AML-193 (cell line): ENCODE results near the gene THSD4.
"Not testable (repeated sequence)": the region's sequence is repeated elsewhere in the genome, so short reads cannot be mapped to it uniquely, and the experiment has no call there.

ENCODE experiments used
- DNase-seq, 2 experiments: peaks; one replicate each; lab custom pipeline; 2025; lab: John Stamatoyannopoulos, UW

The THSD4 gene

DNA sequence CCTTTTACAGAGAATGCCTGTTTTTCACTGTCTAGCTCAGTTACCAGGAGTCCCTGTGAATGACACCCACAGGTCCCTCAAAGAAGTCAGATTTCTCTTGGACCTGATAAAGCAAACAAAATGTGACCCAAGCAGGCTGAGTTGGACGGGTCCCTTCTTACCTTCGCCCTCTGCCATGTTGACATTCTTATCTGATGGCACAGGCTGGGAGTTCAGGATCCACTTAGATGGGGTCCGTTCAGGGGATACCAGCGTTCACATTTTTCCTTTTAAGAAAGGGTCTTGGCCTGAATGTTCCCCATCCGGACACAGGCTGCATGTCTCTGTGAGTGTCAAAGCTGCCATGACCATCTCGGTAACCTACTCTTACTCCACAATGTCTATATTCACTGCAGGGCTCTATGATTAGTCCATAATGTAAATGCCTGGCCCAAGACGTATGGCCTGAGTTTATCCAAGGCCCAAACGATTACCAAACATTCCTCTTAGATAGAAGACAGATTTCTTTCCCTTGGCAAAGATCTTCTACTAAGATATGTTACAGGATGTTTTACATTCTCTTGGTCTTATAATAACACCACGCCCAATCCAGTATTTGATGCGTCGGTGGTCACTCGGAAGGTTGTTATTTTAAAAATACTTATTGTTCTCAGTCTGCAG, 179.1 kb downstream of the THSD4 start:
- DNase-seq: no peak

DNA sequence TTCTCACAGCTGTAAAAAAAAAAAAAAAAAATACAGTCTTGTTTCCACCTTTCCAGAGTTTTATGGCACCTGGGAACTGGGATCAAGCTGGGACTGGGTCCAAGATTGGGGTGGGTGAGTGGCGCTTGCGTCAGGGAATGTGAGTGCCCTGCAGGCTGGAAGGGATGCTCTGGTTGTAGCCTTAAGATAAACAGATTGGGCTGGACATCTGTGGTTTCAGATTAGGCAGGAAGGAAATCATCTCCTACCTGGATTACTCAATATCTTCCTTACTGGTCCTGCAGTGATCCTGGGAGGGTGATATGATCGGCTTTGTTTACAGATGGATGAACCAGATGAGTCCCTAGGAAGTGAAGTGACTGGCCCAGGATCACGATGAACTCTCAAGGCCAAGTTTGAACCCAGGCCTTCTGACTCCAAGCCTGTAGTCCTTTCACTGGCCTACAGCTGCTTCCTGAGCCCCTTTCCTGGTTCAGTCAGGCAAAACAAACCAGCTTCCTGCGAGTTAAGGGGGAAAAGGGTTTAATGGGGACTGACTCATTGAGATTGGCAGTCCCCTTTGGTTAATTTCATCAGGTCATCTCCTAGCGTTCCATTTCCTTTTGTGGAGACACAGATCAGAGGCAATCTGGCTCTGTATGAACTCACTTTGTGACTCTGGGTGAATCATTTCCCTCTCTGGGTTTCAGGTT, 179.8 kb downstream of the THSD4 start:
- DNase-seq: no peak

DNA sequence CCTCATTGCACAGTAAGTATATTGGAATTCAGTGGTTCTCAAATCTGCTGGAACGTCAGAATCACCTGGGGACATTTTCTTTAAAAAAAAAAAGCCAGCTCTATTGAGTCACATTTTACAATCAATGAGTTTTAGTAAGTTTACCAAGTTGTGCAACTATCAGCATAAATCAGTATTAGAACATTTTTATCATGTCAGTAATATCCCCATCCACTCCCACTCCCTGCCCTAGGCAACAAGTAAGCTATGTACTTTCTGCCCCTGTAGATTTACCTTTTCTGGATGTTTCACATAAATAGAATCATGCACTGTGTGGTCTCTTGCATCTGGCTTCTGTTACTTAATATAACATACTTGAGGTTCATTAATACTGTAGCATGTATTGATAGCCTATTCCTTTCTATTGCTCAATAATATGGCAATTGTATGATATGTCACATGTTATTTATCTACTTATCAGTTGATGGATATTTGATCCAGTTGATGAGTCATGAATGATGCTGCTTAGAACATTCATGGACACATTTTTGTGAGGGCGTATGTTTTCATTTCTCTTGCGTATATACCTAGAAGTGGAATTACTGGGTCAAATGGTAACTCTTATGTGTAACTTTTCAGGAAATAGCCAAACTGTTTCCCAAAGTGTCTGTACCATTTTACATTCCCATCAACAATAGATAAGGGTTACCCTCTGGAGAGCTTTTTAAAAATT, 180.5 kb downstream of the THSD4 start:
- DNase-seq: no peak

DNA sequence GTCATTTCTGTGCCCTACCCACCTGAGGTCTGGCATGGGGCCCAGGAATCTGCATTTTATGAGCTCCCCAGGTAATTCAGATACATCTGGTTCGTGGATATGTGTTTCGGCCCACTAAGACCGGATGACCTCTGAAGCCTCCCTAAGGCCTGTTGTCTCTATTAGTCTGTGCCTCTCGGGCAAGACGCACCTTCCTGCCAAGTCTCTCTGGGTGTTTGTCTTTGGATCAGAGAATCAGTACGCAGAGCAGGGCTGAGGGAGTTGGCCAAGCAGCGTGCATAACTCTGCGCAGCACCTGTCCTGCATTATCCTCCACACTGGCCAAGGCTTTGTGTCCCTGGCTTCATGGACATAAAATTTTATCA, 181.0 kb downstream of the THSD4 start:
- no peak for DNase-seq

DNA sequence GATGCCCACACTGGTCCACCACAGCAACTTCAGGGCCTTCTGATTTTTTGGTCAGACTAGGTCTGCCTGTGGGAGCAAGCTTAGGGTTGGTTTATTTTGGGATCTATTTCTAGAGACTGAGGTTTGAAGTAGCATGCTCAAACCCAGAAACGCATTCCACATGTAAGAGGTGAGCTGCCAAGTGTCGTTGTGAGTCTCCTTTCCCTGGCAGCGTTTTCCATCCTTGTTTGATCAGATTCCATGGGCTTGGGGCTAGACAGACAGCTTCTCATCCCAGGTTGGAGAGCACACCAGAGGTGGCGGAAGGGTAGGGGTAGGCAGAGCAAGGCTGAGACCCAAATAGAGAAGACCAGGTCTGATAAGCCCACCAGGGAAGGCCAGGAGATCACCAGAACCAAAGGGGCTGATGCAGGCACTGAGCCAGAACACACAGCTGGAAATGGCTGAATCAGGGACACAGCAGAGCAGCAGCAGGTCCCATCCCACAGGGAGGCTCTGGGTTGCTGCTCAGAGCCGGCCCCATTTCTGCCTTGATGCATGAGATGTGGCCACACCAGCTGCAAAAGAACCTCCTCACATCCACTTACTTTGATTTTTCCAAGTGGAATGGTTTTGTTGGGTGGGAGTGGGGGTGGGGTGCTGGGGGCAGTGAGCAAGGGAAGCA, 186.8 kb downstream of the THSD4 start:
- no peak for DNase-seq

DNA sequence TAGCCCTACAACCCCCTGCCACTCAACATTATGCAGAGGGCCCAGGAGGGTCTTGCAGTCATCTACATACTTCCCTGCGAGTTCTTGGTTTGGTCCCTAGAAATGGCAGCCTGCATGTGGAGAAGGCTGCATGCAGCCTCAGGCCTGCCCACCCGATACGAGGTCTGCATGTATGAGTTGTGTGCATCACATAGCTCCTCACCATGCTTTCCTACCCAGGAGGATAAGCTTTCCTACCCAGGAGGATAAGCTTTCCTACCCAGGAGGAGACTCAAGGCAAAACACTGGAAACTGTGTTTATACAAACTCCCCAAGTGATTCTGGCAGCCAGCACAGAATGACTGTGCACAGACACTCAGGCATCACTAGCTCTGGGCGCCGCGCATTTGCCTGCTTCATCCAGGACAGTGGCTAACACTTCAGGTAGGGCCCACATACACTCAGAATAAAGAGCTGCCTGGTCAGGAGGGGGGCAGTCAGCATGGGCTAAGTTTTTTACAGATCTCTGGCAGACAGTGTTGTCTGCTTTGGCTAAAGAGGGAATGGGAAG, 187.7 kb downstream of the THSD4 start:
- no peak for DNase-seq

DNA sequence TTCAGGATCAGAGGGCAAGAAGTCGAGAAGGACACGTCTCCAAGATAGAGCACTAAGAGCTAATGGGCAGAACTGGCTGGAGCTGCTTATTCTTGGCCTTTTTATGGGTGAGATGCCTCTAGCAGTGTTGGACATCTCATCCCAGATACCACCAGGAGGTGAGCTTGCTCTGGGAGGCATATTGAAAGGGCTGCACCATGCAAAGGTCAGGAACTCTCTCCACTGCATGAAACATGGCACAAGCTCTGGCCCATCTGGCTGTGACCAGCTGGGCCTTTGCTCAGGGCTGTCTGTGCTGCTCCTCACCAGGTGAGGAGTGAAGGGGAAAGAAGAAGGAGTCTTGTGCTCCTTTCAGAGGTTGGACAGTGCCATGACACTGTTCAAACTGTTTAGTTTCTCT, 188.7 kb downstream of the THSD4 start:
- DNase-seq: no peak

DNA sequence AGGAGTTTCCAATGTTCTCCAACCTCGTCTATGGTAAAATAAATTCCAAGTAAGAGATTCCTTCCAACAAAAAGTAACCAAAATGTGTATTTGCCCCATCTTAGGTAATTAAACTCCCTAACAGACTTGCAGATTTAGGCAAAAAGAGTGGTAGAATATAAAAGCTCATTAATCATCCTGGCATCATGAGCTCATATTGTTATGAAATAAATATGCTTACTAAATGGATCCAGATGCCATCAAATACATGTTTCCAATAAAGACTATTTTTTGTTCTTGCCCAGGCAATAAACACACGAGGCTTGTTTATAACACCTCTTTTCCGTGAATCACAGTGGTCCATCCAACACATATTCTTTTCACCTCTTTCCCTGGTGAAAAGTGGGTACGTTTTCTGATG, 189.4 kb downstream of the THSD4 start:
- DNase-seq: no peak

DNA sequence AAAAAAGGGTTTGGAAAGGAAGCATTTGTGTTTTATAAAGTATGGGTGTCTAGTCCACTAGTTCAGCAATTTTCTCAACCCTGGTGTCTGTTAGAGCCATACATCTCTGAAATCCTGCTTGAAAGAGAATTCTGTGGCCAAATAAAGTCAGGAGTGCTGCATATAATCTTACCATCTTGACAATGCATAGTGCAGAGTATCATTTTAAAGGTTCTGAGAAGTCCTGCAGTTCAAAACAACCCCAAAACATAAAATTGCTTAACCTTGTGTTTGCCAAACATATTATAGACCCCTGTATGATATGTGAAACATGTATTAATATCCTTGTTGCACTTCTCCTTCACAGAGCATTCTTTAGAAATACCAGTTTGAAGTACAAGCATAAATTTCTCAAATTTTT, 191.3 kb downstream of the THSD4 start:
- no peak for DNase-seq

DNA sequence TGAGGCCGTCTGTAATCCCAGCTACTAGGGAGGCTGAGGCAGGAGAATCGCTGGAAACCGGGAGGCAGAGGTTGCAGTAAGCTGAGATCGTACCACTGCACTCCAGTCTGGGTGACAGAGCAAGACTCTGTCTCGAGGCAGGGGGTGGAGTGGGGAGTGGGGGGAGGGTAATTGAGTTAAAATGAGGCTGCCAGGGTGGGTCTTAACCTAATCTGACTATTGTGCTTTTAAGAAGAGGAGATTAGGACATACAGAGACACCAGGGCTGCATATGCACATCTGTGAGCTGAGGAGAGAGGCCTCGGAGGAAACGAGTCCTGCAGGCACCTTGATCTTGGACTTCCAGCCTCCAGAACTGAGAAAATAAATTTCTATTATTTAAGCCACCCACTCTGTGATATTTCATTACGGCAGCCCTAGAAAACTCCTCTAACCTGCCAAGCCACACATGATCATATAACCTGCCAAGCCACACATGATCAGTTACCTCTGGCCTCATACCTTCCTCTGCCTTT, 197.0 kb downstream of the THSD4 start:
- no peak for DNase-seq

DNA sequence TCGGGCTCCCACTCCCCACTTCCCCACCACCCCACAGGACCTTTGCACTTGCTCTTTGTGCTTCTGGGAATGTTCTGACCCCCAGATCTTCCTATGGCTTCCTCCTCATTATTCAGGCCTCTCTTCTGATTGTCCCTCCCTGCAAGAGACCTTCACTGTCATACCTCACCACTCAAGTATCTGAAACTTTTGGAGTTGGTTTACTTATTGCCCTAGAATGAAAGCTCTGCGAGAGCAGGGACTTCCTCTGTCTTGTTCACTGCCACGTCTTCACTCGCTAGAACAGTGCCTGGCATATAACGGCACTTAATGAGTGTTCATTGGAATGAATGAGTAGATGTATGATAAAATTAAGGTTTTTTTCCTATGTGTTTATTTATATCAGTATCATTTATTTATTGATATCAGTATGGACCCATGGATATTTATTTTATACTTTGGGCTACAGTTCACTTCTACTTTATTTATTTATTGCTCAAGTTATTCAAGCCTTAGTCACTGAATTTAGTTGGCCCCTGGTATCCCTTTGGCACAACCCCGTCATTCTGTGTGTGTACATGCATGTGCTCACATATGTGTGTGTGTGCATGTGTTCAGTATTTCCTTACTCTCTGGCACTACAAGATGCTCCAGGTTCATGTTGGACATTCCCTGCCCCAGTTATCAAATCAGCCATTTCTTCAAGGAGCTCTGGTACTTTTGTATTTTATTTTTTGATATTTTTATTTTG, 197.6 kb downstream of the THSD4 start:
- no peak for DNase-seq

DNA sequence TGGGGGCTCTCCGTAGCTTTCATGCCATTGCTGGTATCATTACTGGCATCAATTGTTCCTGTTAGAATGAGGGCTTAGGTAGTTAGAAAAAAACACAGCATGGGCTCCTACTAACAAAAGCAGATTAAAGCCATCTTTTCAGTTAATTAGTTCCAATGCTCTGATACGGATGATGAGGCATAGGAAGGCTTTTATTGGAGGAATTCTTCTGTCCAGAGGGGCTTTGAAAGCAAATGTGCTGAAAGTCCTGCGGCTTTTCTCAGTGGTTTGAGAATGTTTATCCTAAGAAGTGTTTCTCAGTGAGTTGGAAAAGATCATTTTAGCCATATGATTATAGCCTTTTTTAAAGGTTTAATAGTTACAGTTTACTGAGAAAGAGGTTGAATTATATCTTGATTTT, 198.5 kb downstream of the THSD4 start:
- DNase-seq: no peak

DNA sequence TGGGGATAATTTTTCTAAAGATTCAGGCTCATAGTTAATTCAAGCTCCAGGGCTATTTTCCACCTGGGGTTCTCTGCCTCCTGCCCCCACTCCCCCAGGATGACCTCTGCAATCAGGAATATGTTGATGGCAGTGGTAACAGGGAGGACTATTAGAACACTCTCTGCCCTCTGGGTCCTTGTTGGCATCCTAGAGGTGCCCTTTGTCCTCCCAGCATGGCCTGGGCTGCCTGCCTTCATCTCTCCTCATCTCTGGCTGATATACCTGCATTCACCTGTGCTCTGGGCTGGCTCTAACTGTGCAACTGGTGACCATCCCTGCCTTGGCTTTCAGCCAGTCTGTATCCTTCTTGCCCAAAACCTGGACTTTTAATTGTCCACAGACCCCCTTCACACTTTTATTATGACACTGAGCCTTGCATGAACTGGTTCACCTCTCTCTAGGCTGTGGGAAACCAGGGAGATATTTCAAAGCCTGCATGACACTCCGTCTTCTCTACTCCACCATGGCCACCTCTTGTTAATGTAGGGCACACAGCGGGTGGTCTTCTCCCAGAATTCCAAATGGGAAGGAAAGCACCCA, 199.8 kb downstream of the THSD4 start:
- no peak for DNase-seq

DNA sequence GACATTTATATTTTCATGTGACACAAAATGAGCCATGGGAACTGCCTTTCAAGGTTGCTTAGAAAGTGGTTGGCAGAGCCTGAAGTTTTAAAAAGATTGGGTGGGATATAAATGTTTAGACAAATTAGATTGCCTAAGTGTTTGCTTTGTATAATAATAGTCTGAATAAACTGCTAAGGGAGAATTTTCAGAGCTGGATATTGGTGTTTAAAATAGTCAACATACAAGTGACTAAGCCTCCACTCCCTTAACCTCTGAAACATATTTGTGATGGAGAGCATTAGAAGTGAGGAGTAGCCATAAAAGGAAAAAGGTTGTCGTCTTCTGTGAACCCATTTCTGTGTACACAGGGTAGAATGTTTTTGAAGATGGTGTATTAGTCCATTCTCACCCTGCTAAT, 201.6 kb downstream of the THSD4 start:
- no peak for DNase-seq

DNA sequence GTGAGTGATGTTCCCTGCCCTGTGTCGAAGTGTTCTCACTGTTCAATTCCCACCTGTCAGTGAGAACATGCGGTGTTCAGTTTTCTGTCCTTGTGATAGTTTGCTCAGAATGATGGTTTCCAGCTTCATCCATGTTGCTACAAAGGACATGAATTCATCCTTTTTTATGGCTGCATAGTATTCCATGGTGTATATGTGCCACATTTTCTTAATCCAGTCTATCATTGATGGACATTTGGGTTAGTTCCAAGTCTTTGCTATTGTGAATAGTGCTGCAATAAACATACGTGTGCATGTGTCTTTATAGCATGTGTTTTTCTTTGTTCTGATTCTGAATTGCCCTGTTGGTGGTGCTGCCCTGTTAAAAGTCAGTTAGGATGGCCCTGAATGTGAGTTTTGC, 204.2 kb downstream of the THSD4 start:
- not testable (repeated sequence) for DNase-seq

DNA sequence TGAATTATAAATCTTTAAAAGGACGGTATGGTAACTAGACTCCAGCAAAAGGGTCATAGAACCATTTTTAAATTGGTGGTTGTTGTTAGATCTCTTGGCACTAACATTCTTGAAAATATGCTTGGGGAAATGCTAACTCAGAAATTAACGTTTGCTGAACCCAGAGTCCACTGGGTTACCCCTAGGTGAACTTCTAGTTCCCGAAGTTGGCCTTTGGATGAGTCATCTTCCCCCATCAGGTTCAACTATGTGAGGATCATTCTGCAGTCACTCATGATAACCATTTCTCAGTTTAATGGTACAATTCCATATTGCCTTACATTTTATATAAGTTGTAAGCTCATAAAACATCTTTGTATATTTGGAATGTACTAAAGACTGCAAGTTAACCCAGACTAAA, 204.7 kb downstream of the THSD4 start:
- DNase-seq: no peak

DNA sequence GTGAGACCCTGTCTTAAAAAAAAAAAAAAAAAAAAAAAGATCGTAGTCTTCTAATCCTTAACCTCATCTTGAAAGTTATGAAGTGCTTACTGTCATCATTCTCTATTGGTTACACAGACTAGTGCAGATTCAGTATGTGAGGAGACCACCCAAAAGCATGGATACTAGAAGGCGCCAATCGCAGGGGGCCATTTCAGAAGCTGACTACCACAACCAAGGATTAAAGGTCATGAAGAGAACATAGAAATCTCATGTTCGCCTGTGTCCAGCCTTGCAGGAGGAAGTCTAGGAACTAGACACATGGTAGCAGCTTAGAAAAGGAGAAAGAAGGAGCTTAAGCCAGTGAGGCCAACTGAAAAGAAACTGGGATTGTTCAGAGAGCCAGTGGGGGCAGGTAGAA, 207.8 kb downstream of the THSD4 start:
- DNase-seq: no peak

DNA sequence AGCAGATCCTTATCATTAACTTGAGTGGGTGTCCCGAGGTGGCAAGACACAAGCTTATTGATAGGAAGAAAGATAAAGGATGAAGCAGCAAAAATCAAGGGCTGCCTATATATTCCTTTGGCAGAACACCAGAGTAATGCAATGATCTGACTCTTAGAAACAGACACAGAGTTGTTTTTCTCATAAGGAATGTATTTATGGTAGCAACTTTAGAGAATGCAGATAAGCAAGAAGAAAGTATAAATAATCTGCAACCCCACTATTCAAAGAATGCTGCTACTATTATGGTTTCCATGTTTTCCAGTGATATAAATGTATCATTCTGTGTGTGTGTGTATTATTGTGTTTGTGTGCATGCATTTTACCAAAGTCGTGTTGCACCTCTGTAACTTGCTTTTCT, 208.3 kb downstream of the THSD4 start:
- DNase-seq: no peak

DNA sequence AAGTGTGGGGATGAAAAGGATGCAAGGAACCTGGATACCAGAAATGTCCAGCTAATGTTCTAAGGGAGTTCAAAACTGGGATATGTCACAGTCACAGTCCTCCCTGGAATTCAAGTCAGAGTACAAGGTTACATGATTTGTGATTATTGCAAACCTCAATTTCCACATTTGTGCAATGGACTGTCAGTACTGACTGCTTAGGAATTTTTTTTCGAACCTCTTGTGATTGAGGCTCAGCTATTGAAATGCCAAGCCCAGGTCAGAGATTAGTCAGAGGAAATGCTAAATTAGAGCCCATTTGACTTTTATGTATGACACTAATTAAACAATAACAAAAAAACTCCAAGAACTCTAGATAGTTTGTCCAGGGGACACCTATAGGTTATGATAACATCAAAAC, 210.2 kb downstream of the THSD4 start:
- no peak for DNase-seq

DNA sequence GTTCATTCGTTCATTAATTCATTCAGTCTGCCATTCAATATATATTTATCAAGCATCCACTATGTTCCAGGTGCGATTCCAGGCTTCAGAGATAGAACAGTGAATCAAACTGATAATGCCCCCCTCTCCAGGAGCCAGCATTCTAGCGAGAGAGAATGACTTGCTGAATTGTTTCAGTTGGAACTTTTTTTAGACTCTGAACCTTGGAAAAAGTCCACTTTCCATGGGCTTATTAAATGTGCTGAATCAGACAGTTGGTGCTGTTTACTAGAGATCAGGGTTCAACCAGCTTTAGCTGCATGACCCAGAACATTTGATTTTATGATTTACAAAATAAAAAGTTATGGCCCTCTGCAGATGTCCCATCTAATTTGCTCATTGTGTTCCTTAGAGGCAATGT, 213.2 kb downstream of the THSD4 start:
- no peak for DNase-seq

DNA sequence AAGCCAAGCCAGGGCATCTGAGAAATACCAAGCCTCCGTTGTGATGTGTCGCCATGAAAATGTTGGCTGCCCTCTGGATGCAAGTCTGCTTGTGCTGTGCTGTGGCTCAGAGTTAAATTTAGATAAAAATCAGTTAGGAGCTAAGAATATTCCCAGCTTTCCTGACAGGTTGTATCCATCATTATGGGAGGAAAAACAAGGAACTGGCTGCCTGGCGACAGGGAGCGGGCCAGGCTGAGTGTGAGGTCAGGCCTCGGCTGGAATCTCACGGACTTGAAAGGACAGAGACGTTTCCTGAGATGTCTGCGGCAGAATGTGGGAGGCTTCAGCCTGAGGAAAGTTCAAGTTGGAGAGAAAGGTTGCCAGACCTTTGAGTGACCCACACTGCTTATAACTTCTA, 213.8 kb downstream of the THSD4 start:
- no peak for DNase-seq
